ENCODE results near the gene ARHGEF4. TPM values are rescaled to one million over a fixed set of nuclear protein-coding genes. Genes with fewer than 3 reads are reported as not detected.

ARHGEF4 gene
- total and polyA plus RNA-seq, 10 of the 15 experiments (the other 5 are each of a cell fraction or from before 2014, with no cell fraction given) = 0.02 to 0.24 (median 0.16) TPM; not detected in 6

DNA sequence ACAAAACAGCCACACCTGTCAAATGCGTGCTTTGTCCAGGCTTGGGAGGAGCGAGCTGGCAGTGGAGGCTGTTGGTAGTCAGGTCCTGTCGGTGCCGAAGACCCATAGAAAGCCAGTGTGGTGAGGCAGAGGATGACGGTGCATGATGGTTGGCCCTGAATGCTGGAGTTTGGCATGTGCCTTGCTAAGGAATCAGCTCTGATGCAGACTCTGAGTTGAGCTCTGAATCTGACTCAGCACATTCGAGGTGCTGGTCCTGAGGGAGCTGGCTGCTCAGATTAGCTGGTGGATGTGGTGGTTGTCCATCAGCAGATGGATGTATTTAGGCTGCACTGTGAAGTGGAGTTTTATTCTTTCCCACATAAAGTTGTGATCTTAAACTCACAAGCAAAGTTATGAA is 111.3 kb downstream of the ARHGEF4 start:
- no peak for TF ChIP-seq MEF2B (IDR thresholded peaks at IDR 0.05; ENCODE audit: partially characterized antibody, poor library complexity, severe bottlenecking)
- no peak for TF ChIP-seq RCOR1 (conservative IDR thresholded peaks at IDR 0.05; ENCODE audit: low read depth, low read length)
- TF ChIP-seq EED (IDR thresholded peaks at IDR 0.05; ENCODE audit: low read depth) = no peak
- no peak for TF ChIP-seq ZNF384 (IDR thresholded peaks at IDR 0.05; ENCODE audit: borderline replicate concordance, low read depth, low read length)
- TF ChIP-seq, protein P1, sequence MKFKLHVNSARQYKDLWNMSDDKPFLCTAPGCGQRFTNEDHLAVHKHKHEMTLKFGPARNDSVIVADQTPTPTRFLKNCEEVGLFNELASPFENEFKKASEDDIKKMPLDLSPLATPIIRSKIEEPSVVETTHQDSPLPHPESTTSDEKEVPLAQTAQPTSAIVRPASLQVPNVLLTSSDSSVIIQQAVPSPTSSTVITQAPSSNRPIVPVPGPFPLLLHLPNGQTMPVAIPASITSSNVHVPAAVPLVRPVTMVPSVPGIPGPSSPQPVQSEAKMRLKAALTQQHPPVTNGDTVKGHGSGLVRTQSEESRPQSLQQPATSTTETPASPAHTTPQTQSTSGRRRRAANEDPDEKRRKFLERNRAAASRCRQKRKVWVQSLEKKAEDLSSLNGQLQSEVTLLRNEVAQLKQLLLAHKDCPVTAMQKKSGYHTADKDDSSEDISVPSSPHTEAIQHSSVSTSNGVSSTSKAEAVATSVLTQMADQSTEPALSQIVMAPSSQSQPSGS (IDR thresholded peaks at IDR 0.05; ENCODE audit: low read length) = no peak
- TF ChIP-seq SREBF2 (IDR thresholded peaks at IDR 0.05; ENCODE audit: low read length) = no peak
- no peak for TF ChIP-seq PAX5 (IDR thresholded peaks at IDR 0.05; ENCODE audit: borderline replicate concordance, low read depth, low read length)
- TF ChIP-seq ZNF207 (IDR thresholded peaks at IDR 0.05; ENCODE audit: borderline replicate concordance) = no peak
- no peak for TF ChIP-seq NFXL1 (IDR thresholded peaks at IDR 0.05; ENCODE audit: borderline replicate concordance)
- no peak for TF ChIP-seq SMC3 (IDR thresholded peaks at IDR 0.05; ENCODE audit: borderline replicate concordance, low read length)
- TF ChIP-seq NRF1 (conservative IDR thresholded peaks at IDR 0.05; ENCODE audit: low read depth, low read length) = no peak
- TF ChIP-seq CBFB (IDR thresholded peaks at IDR 0.05; ENCODE audit: low read depth) = no peak
- no peak for FAIRE-seq
- H2AFZ ChIP-seq (ENCODE audit: control insufficient read depth, low read depth, low read length) = no peak overlapping the region

More for the DNA sequence above, 111.3 kb downstream of the ARHGEF4 start:
- Histone ChIP-seq H3K4me2 (ENCODE audit: control insufficient read depth, insufficient read depth) (no peak overlapping the region), H4K20me1 (ENCODE audit: control insufficient read depth, insufficient read depth) (no peaks in the 10 kb centered on the region), H3K9me3 (replicated peaks; ENCODE audit: control insufficient read depth, insufficient read depth, low read length) (no peaks in the 10 kb centered on the region; the same call in 2 of the 3 replicates), H3K4me3 (no peak overlapping the region), H3K79me2 (ENCODE audit: control insufficient read depth, insufficient read depth, low read length) (no peaks in the 10 kb centered on the region), H3K36me3 (ENCODE audit: control insufficient read depth in 2 of 2, insufficient read depth in 2 of 2, low read length in 1 of 2) (no peaks in the 10 kb centered on the region), H3K27me3 (replicated peaks in 1 of 2; ENCODE audit: control insufficient read depth in 2 of 2, insufficient read depth in 2 of 2, low read length in 1 of 2) (no peaks in the 10 kb centered on the region), H3K27ac (ENCODE audit: control insufficient read depth, insufficient read depth) (no peak overlapping the region), H3K9ac (ENCODE audit: control insufficient read depth, insufficient read depth, low read length) (no peak overlapping the region), H3K4me1 (ENCODE audit: control insufficient read depth, insufficient read depth, low read length) (no peaks in the 10 kb centered on the region)
- in situ Hi-C loops (cut with MboI) = no loop called here
- DNase-seq (ENCODE audit: low read depth, low spot score) = no peak
- ChIA-PET CTCF (no interaction called here), RAD21 (ENCODE audit: unreplicated experiment) (interaction anchor here (0.7 kb wide), 1 partner anchor 151 kb away, joined by 3 read pairs; no protein-coding TSS in a partner anchor), POLR2A (no interaction called here), SMC1A (ENCODE audit: uncharacterized antibody, unreplicated experiment) (no interaction called here)
- BruUV-seq (replicated peaks) = no TSS peak
- WGBS (ENCODE audit: insufficient coverage, insufficient replicate concordance, low lambda C conversion rate, missing lambda C conversion rate) = 47% methylated on average over 6 of the region's 6 CpGs
- ATAC-seq = no peak
- intact Hi-C loops (cut with micrococcal nuclease; ENCODE audit: unreplicated experiment) = no loop called here
